GM21576 (cell line): ENCODE data around the gene RBKS.

ENCODE experiments used
- ATAC-seq: cut with Tn5 transposase; IDR thresholded peaks from one replicate; pipeline ENCODE4 v1.9.1; 2021; ENCODE audit warnings: mild to moderate bottlenecking, moderate library complexity; ENCODE audit not compliant: unreplicated experiment

The RBKS gene

DNA sequence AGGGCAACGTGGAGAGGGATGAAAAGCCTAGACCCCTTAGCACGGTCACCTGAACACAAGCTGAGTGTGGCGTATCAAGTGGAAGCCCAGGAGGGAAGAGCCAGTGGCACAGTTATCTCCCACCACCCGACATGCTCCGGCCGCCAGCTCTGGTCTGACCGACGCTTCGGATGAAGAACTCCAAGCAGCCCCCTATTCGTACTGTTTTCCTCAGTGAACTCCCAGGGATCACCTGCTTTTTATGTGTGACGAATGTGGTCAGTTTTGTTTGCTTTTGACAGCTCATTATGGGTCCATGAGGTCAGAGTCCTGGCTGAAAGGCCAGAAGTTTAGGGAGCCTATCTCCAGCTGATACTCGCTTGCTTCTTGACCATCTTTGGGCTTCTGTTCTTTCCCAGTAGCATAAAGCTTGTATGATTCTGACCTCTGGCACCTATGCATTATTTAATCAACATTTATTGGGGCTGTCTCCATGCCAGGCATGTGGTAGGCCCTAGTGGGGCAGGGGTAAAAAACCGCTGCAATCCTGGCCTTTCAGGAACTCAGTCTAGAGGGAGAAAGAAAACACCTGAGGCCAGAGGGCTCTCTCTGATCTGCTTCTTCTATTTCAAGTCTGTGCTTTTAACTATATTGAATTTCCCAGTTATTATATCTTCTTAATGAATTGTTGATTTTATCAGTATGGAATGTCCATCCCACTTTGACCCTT lies 151.7 kb downstream of the RBKS start:
- ATAC-seq: no peak

DNA sequence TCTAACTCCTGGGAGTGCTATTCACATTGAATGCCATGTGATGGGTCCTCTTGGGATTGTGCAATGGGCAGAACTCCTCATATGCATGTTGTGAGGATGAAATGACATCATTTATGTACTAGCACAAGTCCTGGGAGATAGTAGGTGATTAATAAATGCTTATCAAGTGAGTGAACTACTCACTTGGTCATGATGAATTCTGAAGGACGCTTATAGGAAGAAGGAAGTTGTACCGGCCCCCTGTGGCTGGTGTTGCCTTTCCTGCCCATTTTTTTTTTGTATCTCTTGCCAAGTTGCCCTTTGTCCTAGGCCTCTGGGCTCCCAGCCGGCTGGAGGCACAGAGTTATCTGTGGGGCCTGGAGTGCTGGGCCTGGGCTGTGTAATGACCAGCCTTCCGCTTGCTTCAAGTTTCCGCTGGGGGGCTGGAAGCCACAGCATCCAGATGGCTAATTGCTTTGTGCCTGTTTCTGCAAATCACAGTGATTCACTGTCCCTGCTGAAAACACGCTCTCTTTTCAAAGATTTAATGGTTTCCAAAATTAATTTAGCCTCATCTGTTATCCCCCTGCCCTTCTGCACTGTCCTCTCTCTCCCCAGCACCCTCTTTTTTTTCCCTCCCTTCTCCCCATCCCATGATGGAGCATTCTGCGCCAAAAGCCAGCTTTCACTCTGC lies 152.4 kb downstream of the RBKS start:
- no peak for ATAC-seq

DNA sequence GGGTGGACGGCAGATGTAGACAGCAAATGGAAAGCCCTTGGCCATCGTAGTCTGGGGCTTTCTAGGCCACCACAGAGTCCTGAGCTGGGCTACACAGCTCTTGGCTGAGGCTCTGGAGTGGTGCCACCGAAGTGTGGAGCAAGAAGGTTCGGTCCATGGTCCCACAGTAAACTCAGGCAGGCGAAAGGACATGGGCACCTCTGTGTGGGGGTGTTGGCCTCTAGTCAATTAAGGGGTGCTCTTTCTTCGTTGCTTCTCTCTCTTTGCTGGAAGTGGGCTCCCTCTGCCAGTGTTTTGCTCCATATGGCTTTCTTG lies 153.3 kb downstream of the RBKS start:
- no peak for ATAC-seq

DNA sequence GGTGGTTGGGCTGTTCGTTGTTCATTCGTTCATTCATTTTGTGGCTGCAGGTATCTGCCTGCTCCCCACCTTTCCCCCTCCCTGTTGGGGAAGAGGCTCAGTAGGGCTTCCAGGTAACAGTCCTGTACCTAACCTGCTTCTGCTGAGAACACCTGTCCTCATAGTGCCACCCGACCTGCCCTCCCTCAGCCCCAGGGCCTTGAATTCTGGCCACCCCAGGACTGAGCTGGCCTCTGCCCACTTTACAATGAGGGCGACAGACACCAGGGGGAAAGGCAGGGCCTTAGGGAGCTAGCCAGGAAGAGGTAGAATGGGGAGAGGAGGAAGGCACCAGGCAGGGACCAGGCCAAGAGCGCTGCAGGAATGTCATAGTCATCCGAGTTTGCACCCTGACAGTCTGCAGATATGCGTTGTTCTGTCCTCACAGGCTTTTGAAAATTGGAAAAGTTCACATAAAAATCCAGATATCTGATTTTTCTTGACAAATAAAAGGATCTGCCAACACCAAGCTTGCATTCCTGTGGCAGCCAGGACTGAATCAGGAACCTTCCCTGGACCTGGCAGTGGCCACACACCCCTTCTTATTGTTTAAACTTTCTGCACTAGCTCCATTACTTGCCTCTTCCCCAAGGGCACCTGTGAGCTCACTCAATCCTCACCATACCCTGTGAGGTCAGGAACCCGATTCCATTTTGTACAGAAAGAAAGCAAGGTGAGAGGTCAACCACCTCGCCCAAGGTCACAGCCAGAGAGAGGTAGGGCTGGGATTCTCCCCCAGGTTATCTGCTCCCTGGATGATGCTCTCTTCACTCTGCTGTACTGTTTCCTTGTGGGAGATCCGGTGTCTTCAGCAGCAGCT lies 153.9 kb downstream of the RBKS start:
- ATAC-seq: no peak

DNA sequence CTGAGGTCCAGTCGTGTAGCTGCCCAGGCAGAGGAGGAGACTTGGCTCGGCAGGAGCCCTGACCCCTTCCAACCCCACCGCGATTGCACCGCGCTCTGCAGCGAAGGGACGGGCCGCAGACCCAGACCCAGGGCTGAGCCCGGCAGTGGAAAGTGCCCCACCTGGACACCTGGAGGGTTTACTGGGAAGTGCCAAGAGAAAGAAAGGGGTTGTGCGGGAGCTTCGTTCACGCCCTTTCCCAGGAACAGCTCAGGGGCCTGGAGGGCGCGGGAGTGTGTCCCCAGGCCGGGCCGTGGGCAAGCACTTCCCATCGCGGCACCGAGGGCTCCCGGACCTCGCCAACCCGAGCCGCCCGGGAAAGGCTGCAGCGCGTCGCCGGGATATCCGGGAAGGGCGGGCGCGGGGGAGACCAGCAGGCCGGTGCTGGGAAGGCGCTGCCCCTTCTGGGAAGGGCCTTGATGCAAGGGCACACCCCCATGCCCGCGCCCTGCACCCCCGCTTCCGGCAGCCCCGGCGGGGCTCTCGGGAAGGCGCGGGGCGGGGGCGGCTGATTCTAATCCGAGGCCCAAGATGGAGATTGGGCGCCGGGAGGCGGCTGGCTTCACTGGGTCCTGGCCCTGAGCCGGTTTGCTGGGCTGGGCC lies 154.8 kb downstream of the RBKS start:
- ATAC-seq: no peak

DNA sequence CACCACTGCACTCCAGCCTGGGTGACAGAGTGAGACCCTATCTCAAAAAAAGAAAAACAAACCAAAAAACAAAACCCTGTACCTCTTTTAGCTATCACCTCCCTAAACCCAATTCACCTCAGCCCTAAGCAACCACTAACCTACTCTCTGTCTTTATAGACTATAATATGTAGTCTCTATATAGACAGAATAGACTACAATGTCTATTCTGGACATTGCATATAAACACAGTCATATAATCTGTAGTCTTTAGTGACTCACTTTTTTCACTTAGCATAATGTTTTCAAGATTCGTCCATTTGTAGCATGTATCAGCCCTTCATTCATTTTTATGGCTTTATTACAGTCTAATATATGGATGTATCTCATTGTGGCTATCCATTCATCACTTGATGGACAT lies 155.9 kb downstream of the RBKS start:
- no peak for ATAC-seq
